Erythroblast (primary cell): ENCODE measurements around the gene TCEANC.

Experiments used
- GATA1 ChIP-seq: IDR thresholded peaks from 2 replicates; pipeline ENCODE4 v1.6.1; 2011; ENCODE audit warnings: low read depth, mild to moderate bottlenecking, control low read depth, low read length, moderate library complexity
- POLR2A ChIP-seq: IDR thresholded peaks from 2 replicates; pipeline ENCODE4 v1.6.1; 2011; ENCODE audit warnings: mild to moderate bottlenecking, low read length

- TF ChIP-seq POLR2A = no peak
- TF ChIP-seq GATA1 = no peak
Measured at GRCh38 chrX:13684361-13684760, 31.4 kb downstream of the TCEANC start.
